Endothelial cell (in vitro differentiated cells): Measurements from ENCODE around the gene ZNF148. TPM values are rescaled to one million over a fixed set of nuclear protein-coding genes. Genes with fewer than 3 reads are reported as not detected.

Experiments used
- DNase-seq: peaks from one replicate; pipeline ENCODE4 v3.0.0; 2021; ENCODE audit warnings: low spot score
- H3K27ac Mint-ChIP-seq: one replicate; pipeline ENCODE4 v1.8.0; 2021; ENCODE audit warnings: mixed read lengths, inconsistent platforms; ENCODE audit not compliant: unreplicated experiment
- H3K27me3 Mint-ChIP-seq: one replicate; pipeline ENCODE4 v1.8.0; 2021; ENCODE audit warnings: mild to moderate bottlenecking, moderate library complexity, mixed read lengths, inconsistent platforms; ENCODE audit not compliant: unreplicated experiment
- H3K36me3 Mint-ChIP-seq: one replicate; pipeline ENCODE4 v1.8.0; 2021; ENCODE audit warnings: mild to moderate bottlenecking, low read depth, mixed read lengths, inconsistent platforms; ENCODE audit not compliant: unreplicated experiment
- H3K4me1 Mint-ChIP-seq: one replicate; pipeline ENCODE4 v1.8.0; 2021; ENCODE audit warnings: mild to moderate bottlenecking, mixed read lengths, inconsistent platforms; ENCODE audit not compliant: unreplicated experiment
- H3K4me3 Mint-ChIP-seq: one replicate; pipeline ENCODE4 v1.8.0; 2021; ENCODE audit warnings: mild to moderate bottlenecking, mixed read lengths, inconsistent platforms; ENCODE audit not compliant: unreplicated experiment
- H3K9me3 Mint-ChIP-seq: one replicate; pipeline ENCODE4 v1.8.0; 2021; ENCODE audit warnings: mixed read lengths, inconsistent platforms; ENCODE audit not compliant: unreplicated experiment
- total RNA-seq: library from RNA; stranded (reverse); fragmentation: NEBNext Ultra II Directional; extraction: Animal tissue kit (Norgen Biotek cat#: 25700); gene quantifications from one replicate; pipeline ENCODE4 v1.2.1, GENCODE V29; 2021; ENCODE audit not compliant: unreplicated experiment
- TF ChIP-seq, protein P1 (sequence below): fragments of 200-600 bp; sonication (generic); IDR thresholded peaks from one replicate; pipeline ENCODE4 v1.5.0; 2021; ENCODE audit warnings: antibody characterized with exemption; ENCODE audit not compliant: unreplicated experiment

Gene ZNF148
- total RNA-seq, 1 donor from 2014 or later: 34.3 TPM

DNA sequence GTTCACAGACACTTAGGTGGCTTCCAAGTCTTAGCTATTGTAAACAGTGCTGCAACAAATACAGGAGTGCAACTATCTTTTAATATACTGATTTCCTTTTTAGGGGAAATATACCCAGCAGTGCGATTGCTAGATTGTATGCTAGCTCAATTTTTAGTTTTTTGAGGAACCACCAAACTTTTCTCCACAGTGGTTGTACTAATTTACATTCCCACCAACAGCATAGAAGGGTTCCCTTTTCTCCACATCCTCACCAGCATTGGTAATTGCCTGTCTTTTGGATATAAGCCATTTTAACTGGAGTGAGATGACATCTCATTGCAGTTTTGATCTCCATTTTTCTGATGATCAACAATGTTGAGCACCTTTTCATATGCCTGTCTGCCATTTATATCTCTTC is 58.9 kb downstream of the ZNF148 start:
- H3K27ac Mint-ChIP-seq: no peak overlapping the region
- no peak overlapping the region for H3K4me3 Mint-ChIP-seq
- H3K36me3 Mint-ChIP-seq: no peaks in the 10 kb centered on the region
- no peaks in the 10 kb centered on the region for H3K27me3 Mint-ChIP-seq
- no peaks in the 10 kb centered on the region for H3K9me3 Mint-ChIP-seq
- TF ChIP-seq, protein P1, sequence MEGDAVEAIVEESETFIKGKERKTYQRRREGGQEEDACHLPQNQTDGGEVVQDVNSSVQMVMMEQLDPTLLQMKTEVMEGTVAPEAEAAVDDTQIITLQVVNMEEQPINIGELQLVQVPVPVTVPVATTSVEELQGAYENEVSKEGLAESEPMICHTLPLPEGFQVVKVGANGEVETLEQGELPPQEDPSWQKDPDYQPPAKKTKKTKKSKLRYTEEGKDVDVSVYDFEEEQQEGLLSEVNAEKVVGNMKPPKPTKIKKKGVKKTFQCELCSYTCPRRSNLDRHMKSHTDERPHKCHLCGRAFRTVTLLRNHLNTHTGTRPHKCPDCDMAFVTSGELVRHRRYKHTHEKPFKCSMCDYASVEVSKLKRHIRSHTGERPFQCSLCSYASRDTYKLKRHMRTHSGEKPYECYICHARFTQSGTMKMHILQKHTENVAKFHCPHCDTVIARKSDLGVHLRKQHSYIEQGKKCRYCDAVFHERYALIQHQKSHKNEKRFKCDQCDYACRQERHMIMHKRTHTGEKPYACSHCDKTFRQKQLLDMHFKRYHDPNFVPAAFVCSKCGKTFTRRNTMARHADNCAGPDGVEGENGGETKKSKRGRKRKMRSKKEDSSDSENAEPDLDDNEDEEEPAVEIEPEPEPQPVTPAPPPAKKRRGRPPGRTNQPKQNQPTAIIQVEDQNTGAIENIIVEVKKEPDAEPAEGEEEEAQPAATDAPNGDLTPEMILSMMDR: no peak
- peaks cover 16% of the 10 kb centered on the region for H3K4me1 Mint-ChIP-seq
- no peak for DNase-seq

DNA sequence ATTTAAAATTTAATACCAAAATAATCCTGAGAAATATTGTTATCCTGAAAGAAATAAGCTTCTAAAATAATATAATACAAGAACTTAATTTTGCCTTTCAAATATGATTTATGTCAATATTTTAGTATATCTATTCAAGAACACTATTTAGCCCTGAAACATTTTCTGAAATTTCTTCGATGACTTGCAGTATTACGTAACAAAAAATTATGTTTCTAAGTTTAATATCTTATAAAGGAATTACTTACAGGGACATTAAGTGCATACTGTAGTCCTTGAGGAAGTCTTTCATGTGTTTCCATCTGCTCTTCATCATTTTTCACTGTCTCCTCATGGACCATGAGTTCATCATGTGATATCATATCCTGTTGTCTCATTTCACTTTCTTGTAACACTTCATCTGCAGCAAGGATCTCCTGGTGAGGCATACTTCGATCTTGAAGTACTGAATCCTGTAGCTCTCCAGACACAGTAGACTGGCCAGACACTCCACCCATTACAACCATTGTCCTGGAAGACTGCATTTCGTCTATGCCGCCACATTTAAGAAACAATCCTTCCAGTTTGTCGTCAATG is 62.0 kb downstream of the ZNF148 start:
- Mint-ChIP-seq H3K4me3 (no peak overlapping the region), H3K27ac (no peak overlapping the region), H3K9me3 (no peaks in the 10 kb centered on the region), H3K27me3 (no peaks in the 10 kb centered on the region), H3K4me1 (no peaks in the 10 kb centered on the region), H3K36me3 (peaks cover 5% of the 10 kb centered on the region)
- no peak for DNase-seq
- TF ChIP-seq, protein P1: no peak

DNA sequence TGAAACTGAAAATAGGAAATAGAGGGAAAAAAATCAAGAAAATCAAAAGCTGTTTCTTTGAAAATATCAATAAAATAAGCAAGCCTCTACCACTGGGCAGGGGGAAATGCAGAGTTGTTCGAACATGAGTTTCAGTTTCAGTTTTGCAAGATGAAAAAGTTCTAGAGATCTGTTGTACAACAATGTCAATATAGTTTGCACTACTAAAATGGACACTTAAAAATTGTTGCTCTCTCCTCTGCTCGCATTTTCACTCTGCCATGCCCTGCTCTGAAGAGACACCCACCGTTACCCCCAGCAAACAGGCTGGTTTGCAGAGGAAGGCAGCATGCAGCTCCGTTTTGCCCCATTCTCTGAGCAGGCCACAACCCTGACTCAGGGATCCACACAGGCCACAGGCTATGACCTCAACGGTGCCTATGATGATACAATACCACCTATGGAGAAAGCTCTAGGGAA is 64.5 kb downstream of the ZNF148 start:
- no peak for DNase-seq
- TF ChIP-seq, protein P1: no peak
- H3K27me3 Mint-ChIP-seq: no peaks in the 10 kb centered on the region
- H3K4me3 Mint-ChIP-seq: no peak overlapping the region
- H3K4me1 Mint-ChIP-seq: no peaks in the 10 kb centered on the region
- H3K36me3 Mint-ChIP-seq: peaks cover 5% of the 10 kb centered on the region
- no peak overlapping the region for H3K27ac Mint-ChIP-seq
- no peaks in the 10 kb centered on the region for H3K9me3 Mint-ChIP-seq

DNA sequence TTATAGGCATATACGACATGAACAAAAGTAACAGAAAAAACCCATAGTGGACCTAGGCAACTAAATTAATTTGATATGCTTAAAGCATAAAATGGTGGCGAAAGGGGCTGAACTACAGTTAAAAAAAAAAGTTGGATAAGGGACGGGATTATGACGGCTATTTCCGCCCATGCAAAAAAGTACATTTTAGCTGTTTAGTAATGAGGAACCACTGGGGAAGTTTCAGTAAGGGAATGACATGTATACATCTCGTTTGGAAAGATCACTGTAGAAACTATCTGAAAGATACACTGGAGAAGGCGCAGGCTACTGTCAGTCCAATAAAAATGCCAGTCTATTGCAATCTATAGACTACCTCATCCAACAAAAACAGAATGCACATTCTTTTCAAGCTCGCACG is 65.6 kb downstream of the ZNF148 start:
- Mint-ChIP-seq H3K9me3 (no peaks in the 10 kb centered on the region), H3K4me3 (no peak overlapping the region), H3K4me1 (no peaks in the 10 kb centered on the region), H3K27me3 (no peaks in the 10 kb centered on the region), H3K36me3 (peaks cover 5% of the 10 kb centered on the region), H3K27ac (no peak overlapping the region)
- TF ChIP-seq, protein P1: no peak
- DNase-seq: no peak

DNA sequence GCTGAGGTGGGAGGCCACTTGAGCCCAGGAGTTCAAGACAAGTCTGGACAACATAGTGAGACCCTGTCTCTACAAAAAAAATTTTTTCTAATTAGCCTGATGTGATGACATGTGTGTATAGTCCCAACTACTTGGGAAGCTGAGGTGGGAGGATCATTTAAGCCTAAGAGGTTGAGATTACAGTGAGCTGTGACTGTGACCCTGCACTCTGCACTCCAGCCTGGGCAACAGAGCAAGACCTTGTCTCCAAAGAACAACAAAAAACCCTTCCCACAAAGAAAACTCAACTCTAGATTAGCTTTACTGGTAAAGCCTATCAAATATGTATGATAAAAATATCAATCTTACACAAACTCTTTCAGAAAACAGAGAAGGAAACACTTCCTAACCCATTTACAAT is 68.5 kb downstream of the ZNF148 start:
- no peaks in the 10 kb centered on the region for H3K9me3 Mint-ChIP-seq
- no peaks in the 10 kb centered on the region for H3K4me1 Mint-ChIP-seq
- no peak overlapping the region for H3K4me3 Mint-ChIP-seq
- TF ChIP-seq, protein P1: no peak
- DNase-seq: no peak
- H3K27ac Mint-ChIP-seq: no peak overlapping the region
- no peaks in the 10 kb centered on the region for H3K27me3 Mint-ChIP-seq
- H3K36me3 Mint-ChIP-seq: peaks cover 9% of the 10 kb centered on the region
